NCI-H1105 treated with DMSO at 0.1 percent for 48 hours (cell line): ENCODE measurements around the gene C2CD2.

Source experiments
- DNase-seq: peaks from one replicate; lab custom pipeline; 2025; lab: John Stamatoyannopoulos, UW

Gene C2CD2

DNA sequence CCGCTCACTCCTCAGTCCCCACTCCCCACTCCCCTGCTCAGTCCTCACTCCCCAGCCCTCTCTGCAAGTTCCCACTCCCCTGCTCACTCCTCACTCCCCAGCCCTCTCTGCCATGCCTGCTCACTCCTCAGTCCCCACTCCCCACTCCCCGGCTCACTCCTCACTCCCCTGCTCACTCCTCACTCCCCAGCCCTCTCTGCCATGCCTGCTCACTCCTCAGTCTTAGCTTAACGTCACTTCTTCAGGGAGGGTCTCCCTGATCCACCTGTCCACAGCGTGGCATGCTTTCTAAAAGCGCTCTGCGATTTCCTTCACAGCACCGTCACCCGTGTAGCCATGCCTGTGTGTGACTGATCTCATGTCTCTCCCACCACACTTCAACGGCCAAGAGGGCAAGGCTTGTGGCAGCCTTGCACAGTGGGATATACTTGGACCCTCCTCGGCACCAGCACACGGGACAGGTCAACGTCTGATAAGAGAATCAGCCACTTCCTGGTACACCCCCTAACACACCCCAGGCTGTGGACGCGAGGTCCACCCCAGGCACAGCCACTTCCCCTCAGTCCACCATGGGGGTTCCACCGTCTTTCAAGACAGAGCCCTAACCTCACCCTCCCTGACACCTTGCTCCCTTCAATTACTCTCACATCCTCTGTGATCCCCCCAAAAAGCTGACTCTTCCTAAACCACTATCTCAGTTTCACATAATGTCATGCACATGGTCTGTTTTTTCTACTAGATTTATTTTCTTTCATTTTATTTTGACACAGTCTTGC is 88.6 kb downstream of the C2CD2 start:
- no peak for DNase-seq

GRCh38 chr21:41864311-41865001 is 89.4 kb downstream of the C2CD2 start:
- no peak for DNase-seq

DNA sequence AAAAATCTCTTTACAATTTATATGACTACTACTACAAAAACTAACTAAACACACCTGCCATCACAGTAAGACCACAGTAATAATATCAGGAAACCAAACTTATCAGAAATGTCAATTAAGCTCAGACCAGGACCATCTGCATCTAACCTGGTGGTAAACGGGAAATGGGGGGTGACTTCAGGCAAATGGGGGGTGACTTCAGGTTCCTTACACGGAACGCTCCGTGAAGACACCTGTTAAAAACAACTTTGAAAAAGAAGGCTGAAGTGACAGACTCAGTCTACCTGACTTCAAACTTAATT is 90.4 kb downstream of the C2CD2 start:
- DNase-seq = no peak

DNA sequence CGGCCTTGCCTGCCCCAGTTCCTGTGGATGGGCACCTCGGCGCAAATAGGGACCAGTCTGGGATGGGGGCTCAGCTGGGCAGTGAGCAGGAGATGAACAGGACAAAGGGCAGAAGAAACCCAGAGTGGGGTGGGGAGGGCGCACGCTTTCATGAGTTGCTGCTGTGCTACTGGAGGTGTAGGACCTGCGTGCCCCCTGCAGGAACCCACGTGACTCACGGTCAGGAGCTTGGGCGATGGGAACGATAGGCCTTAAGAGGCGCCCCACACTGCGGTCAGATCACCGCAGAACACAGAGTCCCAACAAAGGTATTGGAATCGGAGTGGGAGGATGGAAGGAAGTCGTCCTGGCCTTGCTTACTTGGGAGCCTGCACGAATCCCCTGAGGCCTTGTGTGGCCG is 91.8 kb downstream of the C2CD2 start:
- DNase-seq = no peak

DNA sequence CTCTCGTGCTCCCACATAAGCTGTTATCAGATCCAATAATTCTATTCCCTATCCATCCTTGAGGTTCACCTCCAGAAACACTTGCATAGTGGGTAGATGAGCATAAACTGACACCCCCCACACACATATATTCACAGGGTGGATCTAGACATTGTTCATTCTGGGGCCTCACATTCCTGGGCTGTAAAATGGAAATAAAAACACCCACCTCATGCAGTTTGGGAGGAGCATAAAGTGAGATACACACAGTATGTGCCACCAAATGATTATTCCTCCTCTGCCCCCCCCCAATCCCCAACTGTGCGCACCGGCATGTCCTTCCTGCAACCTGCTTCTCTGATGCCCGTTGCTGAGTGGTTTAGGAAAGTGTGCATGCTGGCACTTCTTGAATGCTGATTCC is 92.6 kb downstream of the C2CD2 start:
- no peak for DNase-seq

DNA sequence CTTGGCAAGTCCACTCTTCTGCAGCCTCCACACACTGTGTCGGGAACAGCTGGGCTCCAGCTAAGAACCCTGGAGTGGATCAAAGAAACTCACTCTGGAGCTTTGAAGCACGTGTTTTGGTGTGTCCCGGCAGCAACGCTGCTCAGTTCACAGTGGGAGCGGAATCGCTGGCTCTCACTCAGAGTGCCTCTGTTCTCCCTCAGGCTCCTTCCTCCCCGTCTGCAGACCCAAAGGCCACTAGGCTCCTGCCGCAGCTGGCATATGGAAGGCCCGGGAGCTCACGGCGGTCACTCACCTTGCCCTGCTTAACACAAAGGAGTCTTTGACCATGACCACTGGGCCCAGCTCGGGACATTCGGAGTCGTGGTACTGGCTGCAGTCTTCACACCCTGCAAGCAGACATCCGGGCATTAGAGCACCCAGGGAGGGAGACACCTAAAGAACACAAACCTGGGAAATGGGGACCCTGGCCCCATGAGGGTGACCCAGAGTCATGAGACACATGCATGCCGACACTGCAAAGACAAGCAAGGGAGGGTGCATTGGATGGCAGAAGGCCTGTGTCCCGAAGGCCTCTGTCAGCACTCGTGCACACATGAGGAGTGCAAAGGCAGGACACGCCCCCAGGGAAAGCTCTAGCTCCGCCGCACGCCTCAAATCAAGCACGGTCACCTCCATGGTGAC is 94.4 kb downstream of the C2CD2 start:
- no peak for DNase-seq

DNA sequence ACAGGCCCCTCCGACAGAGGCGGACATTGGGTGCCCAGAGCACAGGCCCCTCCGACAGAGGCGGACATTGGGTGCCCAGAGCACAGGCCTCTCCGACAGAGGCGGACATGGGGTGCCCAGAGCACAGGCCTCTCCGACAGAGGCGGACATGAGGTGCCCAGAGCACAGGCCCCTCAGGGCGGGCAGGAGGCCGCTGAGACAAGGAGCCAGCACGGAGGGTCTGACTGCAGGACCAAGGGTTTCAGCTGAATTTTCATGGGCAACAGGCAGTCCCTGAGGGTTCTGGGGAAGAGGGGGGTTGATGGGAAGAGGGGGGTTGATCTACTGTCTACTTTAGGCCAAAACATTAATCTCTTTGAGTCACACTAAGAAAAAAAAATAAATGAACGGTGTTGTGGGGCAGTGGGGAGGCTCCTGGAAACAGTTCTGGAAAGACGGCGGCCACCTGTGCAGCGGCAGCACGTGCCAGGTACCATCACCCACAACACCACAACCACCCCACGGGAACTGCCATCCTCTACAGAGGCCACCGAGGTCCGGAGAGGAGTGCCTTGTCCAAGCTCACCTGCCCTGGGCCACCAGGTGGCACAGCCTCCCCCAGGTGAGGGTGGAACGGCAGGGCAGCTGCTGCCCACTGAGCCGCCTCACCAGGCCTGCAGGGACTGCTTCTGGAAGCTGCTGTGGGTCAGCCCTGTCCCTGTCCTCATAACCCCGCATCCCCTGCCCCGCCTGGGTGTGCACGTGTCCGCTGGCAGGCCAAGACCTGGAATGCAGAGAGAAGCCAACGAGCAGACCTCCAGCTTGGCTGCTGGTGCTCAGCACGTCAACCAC is 95.1 kb downstream of the C2CD2 start:
- no peak for DNase-seq

GRCh38 chr21:41857771-41858300 is 96.0 kb downstream of the C2CD2 start:
- DNase-seq = no peak

DNA sequence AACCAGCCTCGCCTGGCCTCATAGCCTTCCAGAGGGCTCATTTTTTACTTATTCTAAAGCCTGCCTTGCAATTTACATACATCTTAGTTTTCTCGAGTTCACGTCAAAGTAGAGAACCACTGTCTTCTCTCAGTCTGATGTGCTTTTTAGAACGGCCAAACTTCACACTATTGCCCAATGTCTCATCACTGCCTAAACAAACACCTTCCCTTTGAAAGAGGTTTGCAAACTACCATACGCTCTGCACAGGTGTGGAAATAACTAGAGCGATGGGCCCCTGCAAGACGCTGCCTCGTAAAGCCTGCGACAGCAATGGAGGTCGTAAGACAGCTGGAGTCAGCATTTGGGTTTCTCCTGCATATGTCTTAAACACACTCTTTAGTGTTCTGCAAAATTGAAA is 97.2 kb downstream of the C2CD2 start:
- no peak for DNase-seq

DNA sequence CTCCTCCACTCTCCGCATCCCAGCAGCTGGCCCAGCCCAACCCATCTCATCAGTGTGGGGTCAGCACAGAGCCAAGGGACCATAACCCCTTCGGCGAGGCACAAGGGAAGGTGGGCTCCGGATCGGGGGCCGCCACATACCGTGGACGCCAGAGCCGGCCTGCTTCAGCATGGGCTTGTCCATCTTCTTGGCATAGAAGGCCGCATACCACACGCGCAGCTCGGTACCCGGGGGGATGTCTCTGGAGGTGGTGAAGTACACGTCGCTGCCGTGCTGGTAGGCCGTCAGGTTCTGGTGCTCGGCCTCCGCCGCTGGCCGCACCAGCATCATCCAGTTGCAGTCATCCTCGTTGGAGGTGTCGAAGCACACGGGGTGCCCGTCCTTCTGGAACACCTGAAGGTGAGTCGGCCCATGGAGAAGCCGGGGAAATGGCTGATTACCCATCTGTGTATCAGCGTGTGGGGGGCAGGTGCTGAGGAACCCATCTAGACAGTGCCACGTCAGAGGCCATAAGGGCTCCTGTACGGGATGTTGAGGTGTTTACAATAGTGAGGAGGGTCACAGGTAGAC is 99.3 kb downstream of the C2CD2 start:
- no peak for DNase-seq

DNA sequence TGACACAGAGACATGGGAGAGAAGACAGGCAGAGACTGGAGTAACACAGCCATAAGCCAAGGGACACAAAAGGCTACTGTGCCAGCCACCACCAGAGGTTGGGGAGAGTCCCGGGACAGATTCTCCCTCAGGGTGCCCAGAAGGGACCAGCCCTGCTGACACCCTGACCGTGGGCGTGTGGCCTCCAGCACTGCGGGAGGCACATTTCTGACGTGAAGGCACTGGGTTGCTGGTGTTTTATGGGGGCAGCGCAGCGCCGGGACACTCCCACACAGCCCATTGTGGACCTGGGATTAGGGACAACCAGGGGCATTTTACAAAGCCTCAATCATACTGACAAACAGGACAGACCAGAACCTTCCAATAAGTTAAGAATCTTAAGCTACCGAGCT is 100.9 kb downstream of the C2CD2 start:
- no peak for DNase-seq

- no peak for DNase-seq
These were observed 101.5 kb downstream of the C2CD2 start for GRCh38 chr21:41852151-41852928.

- peak; percentile 87 for DNase-seq
These were observed 102.6 kb downstream of the C2CD2 start for GRCh38 chr21:41851090-41851790.

DNA sequence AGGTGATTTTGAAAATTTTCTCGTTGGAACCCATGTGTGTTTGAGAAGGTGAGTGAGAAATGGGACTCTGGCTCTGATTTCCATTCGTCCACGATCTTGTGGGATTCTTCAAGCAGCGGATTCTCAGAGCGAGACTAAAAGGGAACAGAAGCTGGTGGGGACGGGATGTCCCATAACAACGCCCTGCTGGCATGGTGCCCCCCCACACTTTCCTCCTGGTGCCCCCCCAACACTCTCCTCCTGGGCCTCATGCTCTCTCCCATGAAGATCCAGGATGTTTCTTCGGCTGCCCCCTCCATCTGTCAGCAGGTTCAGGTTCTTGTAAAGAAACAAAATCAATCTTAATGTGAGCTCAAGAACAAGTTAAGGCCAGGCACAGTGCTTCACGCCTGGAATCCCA is 103.7 kb downstream of the C2CD2 start:
- DNase-seq = no peak

DNA sequence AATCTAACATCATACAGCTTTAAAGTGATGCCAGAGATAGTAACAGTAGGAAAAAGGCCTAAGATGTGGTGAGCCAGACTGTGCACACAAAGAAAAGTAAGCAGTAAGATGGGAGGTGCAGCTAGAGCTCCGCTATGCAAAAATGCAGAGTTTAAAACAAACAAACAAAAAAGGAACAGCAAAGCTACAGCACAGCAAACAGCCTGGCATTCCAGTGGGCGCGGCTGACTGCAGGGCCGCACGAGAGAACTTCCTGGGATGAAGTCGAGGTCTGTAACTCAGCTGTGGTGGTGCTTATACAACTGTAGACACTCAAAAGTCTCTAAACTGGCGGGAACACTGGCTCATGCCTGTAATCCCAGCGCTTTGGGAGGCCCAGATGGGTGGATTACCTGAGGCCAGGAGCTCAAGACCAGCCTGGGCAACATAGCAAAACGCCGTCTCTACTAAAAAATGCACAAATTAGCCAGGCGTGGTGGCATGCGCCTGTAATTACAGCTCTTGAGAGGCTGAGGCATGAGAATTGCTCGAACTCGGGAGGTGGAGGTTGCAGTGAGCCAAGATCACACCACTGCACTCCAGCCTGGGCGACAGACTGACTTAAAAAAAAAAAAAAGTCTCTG is 104.7 kb downstream of the C2CD2 start:
- no peak for DNase-seq

DNA sequence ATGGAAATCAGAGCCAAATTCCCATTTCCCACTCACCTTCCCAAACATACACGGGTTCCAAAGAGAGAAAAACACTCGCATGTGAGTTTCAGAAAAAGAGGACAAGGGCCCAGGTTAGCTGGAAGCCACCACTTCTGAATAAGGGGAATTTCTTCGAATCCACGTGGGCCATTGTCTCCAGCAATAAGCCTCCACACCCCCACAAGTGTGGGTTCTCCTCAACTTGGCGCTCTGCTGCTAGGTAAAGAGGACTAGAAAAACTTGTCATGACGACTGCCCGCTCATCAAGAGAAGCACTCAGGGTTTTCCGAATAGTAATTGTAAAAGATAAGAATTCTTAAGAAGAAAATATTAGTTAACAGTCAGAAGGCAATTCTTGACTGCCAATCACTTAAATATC is 105.3 kb downstream of the C2CD2 start:
- no peak for DNase-seq

DNA sequence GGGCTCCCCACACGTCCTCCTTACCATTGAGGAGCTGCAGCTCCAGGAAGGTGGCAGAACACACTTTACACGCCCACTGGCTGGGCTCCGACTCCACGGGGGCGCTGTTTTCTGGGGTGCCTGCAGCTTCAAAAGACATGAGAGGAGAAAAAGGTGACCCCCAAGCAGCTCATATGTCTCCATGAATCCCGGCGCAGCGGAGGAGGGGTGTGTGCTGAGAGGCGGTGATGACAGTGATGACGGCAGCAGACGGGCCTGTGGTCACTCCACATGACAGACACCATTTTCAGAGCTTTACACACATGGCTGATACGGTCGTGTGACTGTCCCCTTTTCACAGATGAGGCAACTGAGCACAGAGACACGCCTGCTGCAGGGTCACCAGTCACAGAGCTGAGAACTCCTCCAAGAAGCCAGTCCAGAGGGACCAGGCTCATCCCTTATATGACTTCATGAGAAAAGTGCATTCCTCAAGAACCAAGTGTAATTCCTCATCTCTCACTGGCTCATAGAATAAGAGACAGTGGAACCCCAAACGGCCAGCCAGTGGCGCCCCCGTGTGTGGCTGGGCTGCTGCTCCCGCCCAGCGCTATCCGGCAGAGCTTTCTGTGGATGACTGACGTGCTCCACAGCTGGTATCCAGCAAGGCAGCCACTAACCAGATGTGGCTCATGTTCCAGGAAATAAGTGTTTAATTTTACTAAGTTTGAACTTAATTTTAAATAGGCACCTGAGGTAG is 106.6 kb downstream of the C2CD2 start:
- DNase-seq = no peak

DNA sequence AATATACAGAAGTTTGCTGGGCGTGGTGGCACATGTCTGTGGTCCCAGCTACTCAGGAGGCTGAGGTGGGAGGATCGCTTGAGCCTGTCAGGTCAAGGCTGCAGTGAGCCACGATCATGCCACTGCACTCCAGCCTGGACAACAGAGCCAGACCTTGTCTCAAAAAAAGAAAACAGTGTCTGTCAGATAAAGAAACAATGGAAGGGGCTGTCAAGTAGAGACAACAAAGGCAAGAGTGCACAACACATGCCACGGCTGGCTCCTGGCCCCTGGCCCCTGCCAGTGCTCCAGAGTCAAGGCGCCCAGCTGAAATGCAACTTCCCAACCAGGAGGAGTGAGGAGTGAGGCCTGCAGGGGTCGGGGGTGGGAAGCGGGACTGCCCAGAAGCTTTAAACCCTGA is 107.3 kb downstream of the C2CD2 start:
- no peak for DNase-seq

DNA sequence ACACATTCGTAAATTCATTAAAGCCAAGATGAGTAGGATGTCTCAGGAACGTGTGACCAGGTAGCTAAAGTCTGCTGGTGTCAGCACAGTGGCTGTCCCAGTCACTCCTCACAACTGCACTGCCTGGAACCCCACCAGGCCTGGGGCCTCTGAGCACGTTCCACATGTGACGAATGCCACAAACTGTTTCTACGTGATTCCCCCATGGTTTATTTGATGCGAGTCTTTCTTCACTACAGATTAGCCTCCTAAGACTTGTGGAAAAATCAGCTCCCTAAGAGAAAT is 107.8 kb downstream of the C2CD2 start:
- DNase-seq = no peak
